AG10803 (cell line): ENCODE data around the gene HIF1AN.

Experiments
- DNase-seq: peaks from one replicate; pipeline ENCODE4 v3.0.0; 2010; ENCODE audit warnings: low read depth
- H3K4me3 ChIP-seq: 2 replicates; pipeline ENCODE4 v1.5.1; 2011; ENCODE audit warnings: mild to moderate bottlenecking, low read length, control low read depth
- CTCF ChIP-seq: conservative IDR thresholded peaks from 2 replicates; pipeline ENCODE4 v1.5.1; 2011; ENCODE audit warnings: mild to moderate bottlenecking, low read length, control low read depth, inconsistent platforms

HIF1AN gene

DNA sequence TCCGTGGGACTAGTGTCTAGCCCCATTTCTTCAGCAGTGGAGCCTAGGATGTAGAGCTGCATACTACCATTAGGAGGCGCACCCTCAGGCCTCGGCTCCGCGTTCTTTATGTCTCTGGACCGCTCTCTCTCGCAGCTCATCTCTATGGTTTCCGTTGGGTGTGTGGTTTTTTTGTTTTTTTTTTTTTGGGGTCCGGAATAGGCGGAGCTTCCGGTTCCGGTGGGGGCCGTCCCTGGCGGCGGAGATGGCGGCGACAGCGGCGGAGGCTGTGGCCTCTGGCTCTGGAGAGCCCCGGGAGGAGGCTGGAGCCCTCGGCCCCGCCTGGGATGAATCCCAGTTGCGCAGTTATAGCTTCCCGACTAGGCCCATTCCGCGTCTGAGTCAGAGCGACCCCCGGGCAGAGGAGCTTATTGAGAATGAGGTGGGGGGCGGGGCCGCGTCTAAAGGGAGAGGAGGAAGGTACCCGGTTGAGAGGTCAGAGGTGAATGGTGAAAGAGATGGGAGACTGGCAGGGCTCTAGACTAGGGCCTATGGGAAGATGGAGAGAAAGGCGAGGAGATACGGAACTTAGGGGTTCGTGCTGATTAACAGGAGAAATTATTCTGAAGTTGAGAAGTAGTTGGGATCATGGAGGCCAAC is at the start of gene HIF1AN:
Gene HIF1AN (plus strand): TSS at position 229 of the 639 bp plus-strand sequence. CDS start 16 bp downstream, at position 245.
- H3K4me3 ChIP-seq: peak within 1 kb of the TSS; percentile 88
- peak; percentile 90 for TF ChIP-seq CTCF
- DNase-seq: peak; percentile 95

DNA sequence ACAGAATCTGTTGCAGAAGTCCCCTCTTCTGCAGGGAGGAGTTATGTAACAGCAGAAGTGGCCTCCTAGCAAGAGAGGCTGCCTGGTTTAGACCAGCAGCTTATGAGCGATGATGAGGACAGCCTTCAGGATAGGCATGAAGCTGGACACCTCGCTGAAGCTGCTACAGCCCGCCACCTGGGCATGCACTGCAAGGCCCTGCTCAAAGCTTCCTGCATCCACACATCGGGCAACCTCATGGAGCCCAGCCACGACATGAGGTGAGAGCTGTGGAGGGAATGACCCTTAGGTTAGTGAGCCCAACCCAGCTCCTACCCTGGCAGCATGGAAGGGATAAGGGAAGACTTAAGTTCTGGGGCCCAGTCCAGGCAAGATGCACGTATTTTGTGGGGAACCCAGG is 48.2 kb upstream of the HIF1AN start:
- no peak for DNase-seq
- TF ChIP-seq CTCF: no peak
- no peak overlapping the region for H3K4me3 ChIP-seq

- no peak overlapping the region for H3K4me3 ChIP-seq
- TF ChIP-seq CTCF: no peak
- no peak for DNase-seq
Observed at GRCh38 chr10:100489396-100489795, 46.3 kb upstream of the HIF1AN start.

DNA sequence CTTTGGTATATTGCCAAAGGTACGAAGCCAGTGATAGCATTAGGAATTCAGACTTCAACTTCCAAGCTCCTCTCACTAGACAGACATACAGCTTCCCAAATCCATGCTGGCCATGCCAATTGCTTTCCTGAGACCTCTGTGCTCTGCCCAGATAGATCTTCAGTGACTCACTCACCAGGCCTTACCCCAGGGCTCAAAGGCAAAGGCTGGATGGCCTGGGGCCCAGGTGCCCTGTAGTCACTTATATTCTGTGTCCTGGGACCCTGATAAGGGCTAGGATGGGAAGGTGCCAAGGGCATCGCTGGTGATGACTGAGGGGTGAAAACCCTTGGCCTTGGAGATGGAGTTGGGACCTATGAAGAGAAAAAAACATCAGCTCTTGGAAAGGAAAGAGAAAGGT is 45.2 kb upstream of the HIF1AN start:
- no peak overlapping the region for H3K4me3 ChIP-seq
- no peak for TF ChIP-seq CTCF
- DNase-seq: no peak

GRCh38 chr10:100496567-100496966 is 39.2 kb upstream of the HIF1AN start:
- no peak overlapping the region for H3K4me3 ChIP-seq
- DNase-seq: no peak
- TF ChIP-seq CTCF: no peak

GRCh38 chr10:100498059-100498458 is 37.7 kb upstream of the HIF1AN start:
- no peak for TF ChIP-seq CTCF
- DNase-seq: no peak
- H3K4me3 ChIP-seq: no peak overlapping the region

- no peak for TF ChIP-seq CTCF
- H3K4me3 ChIP-seq: no peak overlapping the region
- DNase-seq: peak; percentile 23
Observed at GRCh38 chr10:100501423-100501822, 34.3 kb upstream of the HIF1AN start.
